Caco-2 (cell line): ENCODE results near the gene NXPH3. TPM values are rescaled to one million over a fixed set of nuclear protein-coding genes. Genes with fewer than 3 reads are reported as not detected.

Experiments used
- Bru-seq: library from RNA; stranded (reverse); fragments of 400-500 nt; gene quantifications from one replicate; lab custom pipeline; 2021; lab: Mats Ljungman, UMichigan
- BruChase-seq, 2 experiments: library from RNA; stranded (reverse); fragments of 400-500 nt; gene quantifications; one replicate each; lab custom pipeline; 2021; lab: Mats Ljungman, UMichigan
- BruUV-seq: library from RNA; stranded (reverse); fragments of 400-500 nt; replicated peaks from 2 replicates; lab custom pipeline; 2021; lab: Mats Ljungman, UMichigan
- CTCF ChIA-PET: fragments of 300-600 bp; sonication (Branson Sonifier 250); formaldehyde crosslinking; loops from one replicate; lab custom pipeline; 2022; ENCODE audit warnings: antibody characterized with exemption; lab: Charles Lee
- POLR2A ChIA-PET: fragments of 300-600 bp; sonication (Branson Sonifier 250); formaldehyde crosslinking; loops from one replicate; lab custom pipeline; 2022; ENCODE audit warnings: antibody characterized with exemption; lab: Charles Lee
- DNase-seq, 2 experiments: peaks; one replicate each; pipeline versions ENCODE4 v3.0.0 to v3.0.0-alpha.2; 2020 to 2022
- H3K27me3 ChIP-seq: replicated peaks from 2 replicates; pipeline ENCODE4 v1.6.0; 2011; ENCODE audit warnings: low read length; ENCODE audit not compliant: control insufficient read depth, insufficient read depth
- H3K36me3 ChIP-seq: 2 replicates; pipeline ENCODE4 v1.5.1; 2011; ENCODE audit warnings: low read length; ENCODE audit not compliant: control insufficient read depth, insufficient read depth
- H3K4me1 ChIP-seq: fragments of 250-450 bp; sonication (Bioruptor Pico); 2 replicates; pipeline ENCODE4 v1.5.1; 2020; ENCODE audit warnings: mild to moderate bottlenecking
- H3K4me3 ChIP-seq: 2 replicates; pipeline ENCODE4 v1.5.1; 2011; ENCODE audit warnings: low read depth, mild to moderate bottlenecking, control low read depth, low read length
- H3K9me3 ChIP-seq: fragments of 250-450 bp; sonication (Bioruptor Pico); 2 replicates; pipeline ENCODE4 v1.5.1; 2020; ENCODE audit warnings: mild to moderate bottlenecking, moderate library complexity
- H3K27ac Mint-ChIP-seq: one replicate; pipeline ENCODE4 v1.8.0; 2022; ENCODE audit warnings: mixed read lengths; ENCODE audit not compliant: unreplicated experiment
- H3K27me3 Mint-ChIP-seq: one replicate; pipeline ENCODE4 v1.8.0; 2022; ENCODE audit warnings: mixed read lengths; ENCODE audit not compliant: insufficient read depth, unreplicated experiment
- H3K36me3 Mint-ChIP-seq: one replicate; pipeline ENCODE4 v1.8.0; 2022; ENCODE audit warnings: mild to moderate bottlenecking, mixed read lengths; ENCODE audit not compliant: insufficient read depth, unreplicated experiment
- H3K4me1 Mint-ChIP-seq: one replicate; pipeline ENCODE4 v1.8.0; 2022; ENCODE audit warnings: low read depth, mixed read lengths; ENCODE audit not compliant: unreplicated experiment
- H3K4me3 Mint-ChIP-seq: one replicate; pipeline ENCODE4 v1.8.0; 2022; ENCODE audit warnings: mild to moderate bottlenecking, moderate library complexity, mixed read lengths; ENCODE audit not compliant: unreplicated experiment
- H3K9me3 Mint-ChIP-seq: one replicate; pipeline ENCODE4 v1.8.0; 2022; ENCODE audit warnings: mixed read lengths; ENCODE audit not compliant: unreplicated experiment
- CTCF ChIP-seq, 2 experiments: fragments of 200-600 bp in 1 of 2; IDR thresholded peaks; 1 replicate in 1 of 2; 2 replicates in 1 of 2; pipeline versions ENCODE4 v1.5.1 to v1.8.0; 2011 to 2022; ENCODE audit warnings: antibody characterized with exemption in 1 of 2, control low read depth in 1 of 2, inconsistent platforms in 1 of 2, low read depth in 1 of 2, low read length in 1 of 2, mild to moderate bottlenecking in 1 of 2, moderate library complexity in 1 of 2; ENCODE audit not compliant: insufficient read depth in 1 of 2, severe bottlenecking in 1 of 2, unreplicated experiment in 1 of 2
- intact Hi-C: fragments of 100-400 bp; cut with micrococcal nuclease; formaldehyde crosslinking; loops from one replicate; pipeline ENCODE4 v1.10.0; 2022; ENCODE audit not compliant: unreplicated experiment
- long read RNA-seq: library from polyadenylated mRNA; stranded (forward); transcript quantifications from one replicate; pipeline ENCODE4 v2.0.0, GENCODE V29; 2022
- total RNA-seq: library from RNA; stranded (reverse); gene quantifications from 2 replicates; pipeline ENCODE4 v1.2.3, GENCODE V29; 2022

The NXPH3 gene
- 1.7 and 2.0 TPM in 2 replicates for total RNA-seq
- percentile 19 among the genes with signal in this experiment for Bru-seq, nascent RNA
- BruChase-seq, experiment 1, labeled RNA remaining after a 2-hour chase = percentile 35 among the genes with signal in this experiment
- percentile 32 among the genes with signal in this experiment for BruChase-seq, experiment 2, labeled RNA remaining after a 6-hour chase
- long read RNA-seq = 0 reads

GRCh38 chr17:49575679-49576087 lies at the start of gene NXPH3:
TSS of gene NXPH3 (plus strand) at chr17:49575871. CDS start at chr17:49576220, 349 bp downstream.
- intact Hi-C loops = loop anchor here (1.0 kb wide), 3 partner anchors 43 to 120 kb away; partner anchors contain the start of gene SPOP
- Mint-ChIP-seq H3K36me3 (peaks cover 5% of the 10 kb centered on the region), H3K27me3 (peaks cover 22% of the 10 kb centered on the region), H3K9me3 (no peaks in the 10 kb centered on the region), H3K27ac (no peak within 1 kb of the TSS), H3K4me1 (peaks cover 14% of the 10 kb centered on the region), H3K4me3 (peak within 1 kb of the TSS; percentile 77)
- Histone ChIP-seq H3K4me1 (peaks cover 16% of the 10 kb centered on the region), H3K9me3 (no peaks in the 10 kb centered on the region), H3K36me3 (no peaks in the 10 kb centered on the region), H3K27me3 (no peaks in the 10 kb centered on the region; the same call in 1 of the 2 replicates), H3K4me3 (peak within 1 kb of the TSS; percentile 87)
- DNase-seq = peak; percentile 89 to 98
- CTCF ChIA-PET = interaction anchor here (0.5 to 2.6 kb wide), 16 partner anchors 8 to 276 kb away, joined by 3 to 14 read pairs (median 6); partner anchors contain the start of gene SLC35B1
- no TSS peak for BruUV-seq
- TF ChIP-seq CTCF (IDR thresholded peaks at IDR 0.05; ENCODE audit: insufficient read depth in 1 of 2, low read depth in 1 of 2, low read length in 1 of 2, severe bottlenecking in 1 of 2, unreplicated experiment in 1 of 2) = peak; percentile 59 to 80
- POLR2A ChIA-PET = interaction anchor here (0.7 kb wide), 1 partner anchor 134 kb away, joined by 6 read pairs; no protein-coding TSS in a partner anchor

GRCh38 chr17:49527927-49528651 lies 47.6 kb upstream of the NXPH3 start:
- BruUV-seq = no TSS peak
- H3K36me3 Mint-ChIP-seq = no peaks in the 10 kb centered on the region
- H3K4me3 Mint-ChIP-seq = no peak overlapping the region
- ChIA-PET CTCF (interaction anchor here (1.4 kb wide), 1 partner anchor 29 kb away, joined by 5 read pairs; no protein-coding TSS in a partner anchor), POLR2A (no interaction called here)
- peaks cover 20% of the 10 kb centered on the region for H3K27me3 Mint-ChIP-seq
- no peaks in the 10 kb centered on the region for H3K9me3 Mint-ChIP-seq
- Histone ChIP-seq H3K4me3 (no peak overlapping the region), H3K4me1 (no peaks in the 10 kb centered on the region), H3K27me3 (no peaks in the 10 kb centered on the region), H3K9me3 (no peaks in the 10 kb centered on the region), H3K36me3 (no peaks in the 10 kb centered on the region)
- intact Hi-C loops = no loop called here
- DNase-seq = peak in 1 of 2 experiments; percentile 32
- no peak for TF ChIP-seq CTCF (IDR thresholded peaks at IDR 0.05; ENCODE audit: insufficient read depth in 1 of 2, low read depth in 1 of 2, low read length in 1 of 2, severe bottlenecking in 1 of 2, unreplicated experiment in 1 of 2)
- no peak overlapping the region for H3K27ac Mint-ChIP-seq
- H3K4me1 Mint-ChIP-seq = no peaks in the 10 kb centered on the region

- CTCF ChIA-PET = interaction anchor here (0.6 to 1.3 kb wide), 2 partner anchors 14 to 41 kb away, joined by 3 to 11 read pairs; no protein-coding TSS in a partner anchor
- BruUV-seq = no TSS peak
- Mint-ChIP-seq H3K27ac (no peak overlapping the region), H3K36me3 (no peaks in the 10 kb centered on the region), H3K4me3 (no peak overlapping the region), H3K4me1 (no peaks in the 10 kb centered on the region), H3K27me3 (peaks cover 25% of the 10 kb centered on the region), H3K9me3 (no peaks in the 10 kb centered on the region)
- peak in 1 of 2 experiments; percentile 32 for DNase-seq
- no peak overlapping the region for H3K4me3 ChIP-seq
- no peak for TF ChIP-seq CTCF (IDR thresholded peaks at IDR 0.05; ENCODE audit: insufficient read depth in 1 of 2, low read depth in 1 of 2, low read length in 1 of 2, severe bottlenecking in 1 of 2, unreplicated experiment in 1 of 2)
- intact Hi-C loops = no loop called here
- no peaks in the 10 kb centered on the region for H3K27me3 ChIP-seq
- H3K4me1 ChIP-seq = no peaks in the 10 kb centered on the region
- H3K9me3 ChIP-seq = no peaks in the 10 kb centered on the region
- POLR2A ChIA-PET = no interaction called here
- no peaks in the 10 kb centered on the region for H3K36me3 ChIP-seq
Measured at GRCh38 chr17:49528966-49529365, 46.7 kb upstream of the NXPH3 start.
